GM19351 (cell line): Measurements from ENCODE around the gene KRTAP5-9.
"Not testable (repeated sequence)": the region's sequence is repeated elsewhere in the genome, so short reads cannot be mapped to it uniquely, and the experiment has no call there.

ENCODE experiments used
- ATAC-seq: cut with Tn5 transposase; IDR thresholded peaks from one replicate; pipeline ENCODE4 v1.9.1; 2021; ENCODE audit warnings: mild to moderate bottlenecking, moderate library complexity; ENCODE audit not compliant: unreplicated experiment

KRTAP5-9 gene

DNA sequence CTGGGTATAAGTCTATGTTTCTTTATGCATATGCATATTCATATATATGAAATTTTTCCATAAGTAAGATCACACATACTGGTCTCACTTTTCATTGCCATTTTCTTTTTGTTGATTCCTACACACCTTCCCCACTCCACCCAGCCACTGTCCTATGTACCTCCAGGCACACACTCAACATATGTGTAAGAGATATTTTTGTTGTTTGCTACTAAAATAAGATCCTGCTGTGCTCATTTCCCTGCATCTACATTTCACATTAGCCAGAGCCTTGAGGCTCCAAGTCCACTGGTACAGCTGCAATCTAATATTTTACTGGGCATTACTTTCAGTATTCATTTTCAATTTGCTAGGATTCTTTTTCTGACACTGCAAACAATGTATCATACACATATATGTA is 9.0 kb downstream of the KRTAP5-9 start:
- no peak for ATAC-seq

DNA sequence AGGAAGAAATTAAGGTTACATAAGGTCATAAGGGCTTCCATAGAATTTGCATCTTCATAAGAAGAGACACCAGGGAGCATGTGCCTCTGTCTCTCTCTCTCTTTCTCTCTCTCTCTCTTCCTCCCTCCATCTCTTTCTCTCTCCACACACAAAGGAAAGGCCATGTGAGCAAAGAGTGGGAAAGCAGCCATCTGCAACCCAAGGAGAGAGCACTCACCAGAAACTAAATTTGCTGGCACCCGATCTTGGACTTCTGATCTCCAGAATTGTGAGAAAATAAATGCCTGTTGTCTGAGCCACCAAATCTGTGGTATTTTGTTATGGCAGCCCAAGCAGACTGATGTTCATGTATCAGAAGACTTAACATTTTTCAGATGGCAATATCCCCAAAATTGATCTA is 10.8 kb downstream of the KRTAP5-9 start:
- no peak for ATAC-seq

DNA sequence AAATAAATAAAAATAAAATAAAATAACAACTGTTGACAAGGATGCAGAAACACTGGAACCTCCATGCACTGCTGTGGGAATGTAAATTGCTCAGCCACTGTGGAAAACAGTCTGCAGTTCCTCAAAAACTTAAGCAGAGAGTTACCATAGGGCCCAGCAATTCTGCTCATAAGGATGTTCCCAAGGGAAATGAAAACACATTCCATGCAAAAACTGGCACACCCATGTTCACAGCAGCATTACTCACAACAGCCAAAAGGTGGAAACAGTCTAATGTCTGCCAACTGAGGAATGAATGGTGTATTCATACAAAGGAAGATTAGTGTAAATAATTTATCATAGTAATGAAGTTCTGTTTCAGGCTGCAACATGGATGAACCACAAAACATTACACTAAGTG is 13.9 kb downstream of the KRTAP5-9 start:
- no peak for ATAC-seq

DNA sequence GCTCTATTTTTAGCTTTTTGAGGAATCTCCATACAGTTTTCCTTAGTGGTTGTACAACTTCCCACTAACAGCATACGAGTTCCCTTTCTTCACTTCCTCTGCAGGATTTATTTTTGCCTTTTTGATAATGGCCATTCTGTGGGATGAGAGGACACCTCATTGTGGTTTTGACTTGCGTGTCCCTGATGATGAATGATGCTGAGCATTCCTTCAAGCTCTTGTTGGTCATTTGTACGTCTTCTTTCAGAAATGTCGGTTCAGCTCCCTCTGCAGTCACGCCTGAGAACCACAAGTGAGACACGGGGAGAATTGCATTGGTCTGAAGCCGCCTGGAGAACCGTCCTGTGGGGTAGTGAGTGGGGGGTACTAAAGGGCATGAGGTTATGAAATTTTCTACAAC is 15.2 kb downstream of the KRTAP5-9 start:
- no peak for ATAC-seq

DNA sequence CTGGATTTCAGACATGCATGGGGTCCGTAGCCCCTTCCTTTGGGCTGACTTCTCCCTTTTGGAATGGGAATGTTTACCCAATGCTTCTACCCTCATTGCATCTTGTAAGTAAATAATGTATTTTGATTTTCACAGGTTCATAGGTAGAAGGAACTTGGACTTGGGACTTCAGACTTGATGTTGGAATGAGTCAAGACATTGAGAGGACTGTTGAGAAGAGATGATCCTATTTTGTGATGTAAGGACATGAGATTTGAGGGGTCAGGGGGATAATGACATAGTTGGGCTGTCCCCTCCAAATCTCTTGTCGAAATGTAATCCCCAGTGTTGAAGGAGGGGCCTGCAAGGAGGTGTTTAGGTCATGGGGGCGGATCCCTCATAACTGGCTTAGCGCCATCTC is 16.2 kb downstream of the KRTAP5-9 start:
- ATAC-seq = no peak

DNA sequence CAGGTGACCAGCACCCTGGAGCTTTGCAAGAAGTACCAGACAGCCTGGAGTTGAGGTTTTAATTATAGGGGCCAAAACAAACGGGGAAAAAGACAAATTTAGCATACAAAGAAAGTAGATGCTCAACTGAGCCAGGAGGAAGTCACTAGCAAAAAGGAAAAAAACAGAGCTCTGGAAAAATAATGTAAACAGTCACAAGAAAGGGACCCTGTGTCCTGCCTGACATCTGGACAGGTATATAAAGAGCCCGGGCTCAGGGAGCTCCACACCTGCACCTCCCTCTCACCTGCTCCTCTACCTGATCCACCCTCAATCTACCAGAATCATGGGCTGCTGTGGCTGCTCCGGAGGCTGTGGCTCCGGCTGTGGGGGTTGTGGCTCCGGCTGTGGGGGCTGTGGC is 17.0 kb downstream of the KRTAP5-9 start, which contains the start of gene KRTAP5-10:
Gene KRTAP5-10 (plus strand): TSS at position 301 of the 400 bp plus-strand sequence. CDS start 25 bp downstream, at position 326.
- ATAC-seq = no peak

DNA sequence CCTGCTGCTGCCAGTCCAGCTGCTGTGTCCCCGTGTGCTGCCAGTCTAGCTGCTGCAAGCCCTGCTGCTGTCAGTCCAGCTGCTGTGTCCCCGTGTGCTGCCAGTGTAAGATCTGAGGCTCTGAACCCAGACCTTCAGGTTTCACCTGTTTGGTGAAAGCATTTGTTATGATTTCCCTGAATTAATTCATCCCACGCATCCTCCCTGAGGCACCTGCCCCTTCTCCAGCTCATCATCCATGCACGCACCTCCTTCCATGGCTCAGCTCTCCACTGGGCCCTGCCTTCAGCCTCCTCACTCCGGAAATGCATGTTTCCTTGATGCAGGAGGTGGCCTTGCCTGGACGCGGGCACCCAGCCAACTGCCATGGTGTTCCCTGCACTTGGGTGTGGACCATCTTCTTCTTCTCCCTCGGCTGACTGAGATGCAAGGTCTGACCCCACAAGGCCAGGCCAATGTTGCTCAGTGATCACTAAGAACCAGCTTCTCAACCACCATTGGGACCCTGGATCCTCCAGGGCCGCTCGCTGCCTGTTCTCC is 17.9 kb downstream of the KRTAP5-9 start:
- no peak for ATAC-seq

DNA sequence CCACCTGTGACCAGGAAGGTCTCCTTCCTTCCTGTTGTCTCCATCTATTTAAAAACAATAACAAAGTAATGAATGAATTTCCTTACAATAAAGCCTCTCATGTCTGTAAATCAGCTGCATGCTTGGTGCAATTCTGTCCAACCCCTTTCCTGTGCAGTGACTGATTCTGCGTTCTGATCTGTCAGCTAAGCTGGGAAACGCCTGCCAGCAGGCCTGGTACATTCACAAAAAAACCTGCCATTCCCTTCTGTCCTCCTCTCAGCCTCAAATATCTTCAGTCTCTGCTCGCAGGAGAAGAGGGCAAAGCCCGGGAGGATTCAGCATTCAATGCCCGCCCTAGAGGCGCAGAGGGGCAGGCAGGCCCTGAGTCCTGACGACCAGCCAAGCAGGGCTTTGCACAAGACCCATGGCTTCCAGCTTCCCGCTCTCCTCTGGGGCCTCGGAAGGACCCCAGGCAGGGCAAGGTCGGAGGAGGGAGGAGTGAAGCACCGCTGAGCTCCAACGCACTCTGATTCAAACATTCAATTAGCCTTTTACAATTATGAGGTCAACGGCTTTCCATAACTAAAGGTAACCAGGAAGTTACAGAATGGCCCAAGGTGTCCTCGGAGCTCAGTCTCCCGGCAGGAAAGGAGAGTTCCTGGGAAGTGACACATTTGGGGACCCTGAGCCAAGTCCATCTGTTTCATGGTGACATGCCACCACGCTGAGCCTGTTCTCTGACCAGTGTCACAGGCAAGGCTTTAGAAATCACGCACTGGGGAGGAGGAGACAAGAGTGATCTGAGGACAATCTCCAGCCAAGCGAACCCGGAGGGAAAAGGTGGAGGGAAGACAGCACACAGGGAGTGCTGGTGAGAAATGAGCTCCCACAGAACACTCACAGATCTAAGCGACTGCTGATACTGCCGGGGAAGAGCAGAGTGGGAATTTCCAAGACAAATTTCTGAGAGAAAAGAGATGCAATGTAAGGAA is 18.7 kb downstream of the KRTAP5-9 start:
- ATAC-seq = not testable (repeated sequence)

- ATAC-seq = not testable (repeated sequence)
These were observed 19.4 kb downstream of the KRTAP5-9 start for GRCh38 chr11:71567633-71568032.

DNA sequence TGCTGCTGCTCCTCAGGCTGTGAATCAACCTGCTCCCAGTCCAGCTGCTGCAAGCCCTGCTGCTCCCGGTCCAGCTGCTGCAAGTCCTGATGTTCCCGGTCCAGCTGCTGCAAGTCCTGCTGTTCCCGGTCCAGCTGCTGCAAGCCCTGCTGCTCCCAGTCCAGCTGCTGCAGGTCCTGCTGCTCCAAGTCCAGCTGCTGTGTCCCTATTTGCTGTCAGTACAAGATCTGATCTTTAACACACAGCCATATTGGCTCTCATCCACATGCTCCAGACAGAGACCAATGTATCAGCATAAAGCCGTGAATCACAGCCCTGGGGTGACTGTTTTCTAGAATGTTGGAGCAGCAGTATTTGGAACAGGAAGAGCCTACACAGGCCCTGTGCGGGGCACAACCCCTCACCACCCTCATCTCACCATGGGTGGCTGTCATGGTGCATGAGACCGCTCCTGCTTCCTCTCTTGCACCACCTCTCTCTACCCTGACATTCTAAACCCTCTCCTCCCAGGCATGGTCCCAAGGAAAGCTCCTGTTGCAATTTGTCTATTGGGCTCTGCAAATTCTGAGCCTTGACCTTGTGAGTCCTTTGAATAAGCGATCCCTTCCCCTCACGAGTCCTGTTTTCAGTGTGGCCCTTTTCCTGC is 20.6 kb downstream of the KRTAP5-9 start:
- no peak for ATAC-seq

GRCh38 chr11:71571101-71571850 is 23.1 kb downstream of the KRTAP5-9 start:
- ATAC-seq = not testable (repeated sequence)

- ATAC-seq = no peak
These were observed 24.6 kb downstream of the KRTAP5-9 start for GRCh38 chr11:71572811-71573210.

DNA sequence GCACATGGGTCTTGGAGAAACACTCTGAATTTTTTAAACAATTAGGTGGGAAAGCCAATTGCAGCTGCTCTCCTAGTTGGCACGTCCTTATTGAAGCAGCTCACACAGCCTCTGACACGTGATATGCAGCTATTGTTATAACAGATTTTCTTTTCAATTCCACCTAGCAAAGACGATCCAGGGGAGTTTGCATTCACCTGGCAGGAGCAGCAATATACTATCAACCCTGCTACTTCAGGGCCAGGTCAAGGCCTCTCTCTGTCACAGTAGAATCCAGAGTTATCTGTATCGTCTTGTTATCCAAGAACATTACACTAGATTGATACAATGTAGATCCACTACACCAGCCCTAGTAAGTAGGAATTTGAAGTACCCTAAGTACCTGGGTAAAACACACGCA is 26.2 kb downstream of the KRTAP5-9 start:
- no peak for ATAC-seq

GRCh38 chr11:71575723-71576424 is 27.7 kb downstream of the KRTAP5-9 start:
- ATAC-seq = no peak

GRCh38 chr11:71576688-71577465 is 28.7 kb downstream of the KRTAP5-9 start:
- not testable (repeated sequence) for ATAC-seq

DNA sequence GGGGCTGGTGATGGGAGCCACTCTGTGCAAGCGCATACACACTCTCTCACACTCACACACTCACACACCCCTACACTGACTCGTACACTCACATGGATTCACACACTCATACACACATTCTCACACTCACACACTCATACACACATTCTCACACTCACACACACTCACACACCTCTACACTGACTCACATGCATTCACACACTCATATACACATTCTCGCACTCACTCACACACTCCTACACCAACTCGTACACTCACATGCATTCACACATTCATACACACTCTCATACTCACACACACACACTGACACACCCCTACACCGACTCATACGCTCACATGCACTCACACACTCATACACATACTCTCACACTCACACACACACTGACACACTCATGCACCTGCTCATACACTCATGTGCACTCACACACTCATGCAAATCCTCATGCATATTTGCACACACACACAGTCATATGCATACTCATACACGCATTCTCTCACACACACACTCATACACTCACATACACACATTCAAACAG is 29.3 kb downstream of the KRTAP5-9 start:
- no peak for ATAC-seq

GRCh38 chr11:71579513-71579912 is 31.3 kb downstream of the KRTAP5-9 start:
- not testable (repeated sequence) for ATAC-seq

- no peak for ATAC-seq
These were observed 32.1 kb downstream of the KRTAP5-9 start for GRCh38 chr11:71580057-71581003.
